Epithelial cell of esophagus (primary cell): Measurements from ENCODE around the gene BIRC3.
A peak's percentile ranks its signal among the peaks of the same experiment; 100 is the strongest.

Experiments
- DNase-seq: peaks from one replicate; pipeline ENCODE4 v3.0.0; 2010; ENCODE audit warnings: low read depth
- H3K4me3 ChIP-seq: 2 replicates; pipeline ENCODE4 v1.5.1; 2011; ENCODE audit warnings: mild to moderate bottlenecking, low read length, control low read depth
- TF ChIP-seq, protein P1 (sequence below): IDR thresholded peaks from 2 replicates; pipeline ENCODE4 v1.5.1; 2011; ENCODE audit warnings: low read depth, mild to moderate bottlenecking, low read length, control low read depth, inconsistent platforms; ENCODE audit not compliant: insufficient read depth; ENCODE audit errors: missing control alignments

Gene BIRC3

DNA sequence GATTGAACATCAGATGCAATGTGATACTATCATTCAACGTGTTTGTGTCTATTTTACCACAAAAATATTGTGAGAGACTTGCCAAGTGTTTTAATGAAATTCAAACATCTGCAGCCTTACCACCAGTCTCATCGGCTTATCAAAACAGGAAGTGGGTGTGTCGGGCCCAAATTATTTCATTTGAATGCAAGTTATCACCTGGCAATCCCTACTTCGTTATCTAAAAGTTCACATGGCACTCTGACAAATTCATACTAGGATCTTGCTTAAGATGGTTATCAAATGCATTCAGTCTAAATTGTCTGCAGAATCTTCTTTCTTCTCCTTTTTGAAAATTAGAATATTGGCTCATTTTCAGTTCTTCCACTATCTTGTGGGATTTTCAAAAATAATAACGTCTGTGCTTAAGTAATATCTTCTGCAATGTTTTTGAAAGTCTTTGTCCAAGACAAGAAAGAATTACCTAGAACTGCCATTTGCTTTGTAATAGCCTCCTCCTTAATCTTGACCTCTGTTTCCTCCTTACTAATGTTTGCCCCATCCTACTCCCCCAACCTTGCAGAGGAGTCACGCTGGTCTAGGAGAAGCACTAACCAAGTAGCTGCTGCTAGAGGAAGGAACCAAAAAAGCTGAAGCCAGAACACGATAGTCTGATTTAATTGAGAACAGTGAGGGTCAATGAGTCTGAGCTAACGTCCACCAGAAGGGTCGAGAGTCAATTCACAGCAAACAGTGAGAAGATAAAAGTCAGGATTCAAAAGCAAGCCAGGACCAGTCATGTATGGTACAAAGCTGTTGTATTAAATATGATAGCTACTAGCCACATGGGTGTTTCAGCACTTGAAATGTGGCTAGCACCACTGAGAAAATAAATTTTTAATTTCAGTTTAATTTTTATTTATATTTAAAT is 10.2 kb upstream of the BIRC3 start:
- TF ChIP-seq, protein P1, sequence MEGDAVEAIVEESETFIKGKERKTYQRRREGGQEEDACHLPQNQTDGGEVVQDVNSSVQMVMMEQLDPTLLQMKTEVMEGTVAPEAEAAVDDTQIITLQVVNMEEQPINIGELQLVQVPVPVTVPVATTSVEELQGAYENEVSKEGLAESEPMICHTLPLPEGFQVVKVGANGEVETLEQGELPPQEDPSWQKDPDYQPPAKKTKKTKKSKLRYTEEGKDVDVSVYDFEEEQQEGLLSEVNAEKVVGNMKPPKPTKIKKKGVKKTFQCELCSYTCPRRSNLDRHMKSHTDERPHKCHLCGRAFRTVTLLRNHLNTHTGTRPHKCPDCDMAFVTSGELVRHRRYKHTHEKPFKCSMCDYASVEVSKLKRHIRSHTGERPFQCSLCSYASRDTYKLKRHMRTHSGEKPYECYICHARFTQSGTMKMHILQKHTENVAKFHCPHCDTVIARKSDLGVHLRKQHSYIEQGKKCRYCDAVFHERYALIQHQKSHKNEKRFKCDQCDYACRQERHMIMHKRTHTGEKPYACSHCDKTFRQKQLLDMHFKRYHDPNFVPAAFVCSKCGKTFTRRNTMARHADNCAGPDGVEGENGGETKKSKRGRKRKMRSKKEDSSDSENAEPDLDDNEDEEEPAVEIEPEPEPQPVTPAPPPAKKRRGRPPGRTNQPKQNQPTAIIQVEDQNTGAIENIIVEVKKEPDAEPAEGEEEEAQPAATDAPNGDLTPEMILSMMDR: no peak
- H3K4me3 ChIP-seq: no peak overlapping the region
- peak; percentile 34 for DNase-seq

DNA sequence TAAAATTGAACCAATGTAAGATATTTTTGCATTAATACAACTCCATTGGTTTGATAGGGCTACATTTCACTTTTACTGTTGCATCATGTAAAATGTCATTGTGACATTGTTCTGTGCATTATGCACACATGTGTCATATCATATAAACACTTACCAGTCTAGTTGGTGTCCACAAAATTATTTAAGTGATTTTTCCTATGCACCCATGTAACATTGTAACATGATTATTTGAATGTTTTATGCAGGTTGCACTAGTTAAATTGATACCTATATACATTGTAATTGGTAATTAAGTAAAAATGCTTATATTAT is 9.6 kb upstream of the BIRC3 start:
- TF ChIP-seq, protein P1: no peak
- no peak overlapping the region for H3K4me3 ChIP-seq
- no peak for DNase-seq

DNA sequence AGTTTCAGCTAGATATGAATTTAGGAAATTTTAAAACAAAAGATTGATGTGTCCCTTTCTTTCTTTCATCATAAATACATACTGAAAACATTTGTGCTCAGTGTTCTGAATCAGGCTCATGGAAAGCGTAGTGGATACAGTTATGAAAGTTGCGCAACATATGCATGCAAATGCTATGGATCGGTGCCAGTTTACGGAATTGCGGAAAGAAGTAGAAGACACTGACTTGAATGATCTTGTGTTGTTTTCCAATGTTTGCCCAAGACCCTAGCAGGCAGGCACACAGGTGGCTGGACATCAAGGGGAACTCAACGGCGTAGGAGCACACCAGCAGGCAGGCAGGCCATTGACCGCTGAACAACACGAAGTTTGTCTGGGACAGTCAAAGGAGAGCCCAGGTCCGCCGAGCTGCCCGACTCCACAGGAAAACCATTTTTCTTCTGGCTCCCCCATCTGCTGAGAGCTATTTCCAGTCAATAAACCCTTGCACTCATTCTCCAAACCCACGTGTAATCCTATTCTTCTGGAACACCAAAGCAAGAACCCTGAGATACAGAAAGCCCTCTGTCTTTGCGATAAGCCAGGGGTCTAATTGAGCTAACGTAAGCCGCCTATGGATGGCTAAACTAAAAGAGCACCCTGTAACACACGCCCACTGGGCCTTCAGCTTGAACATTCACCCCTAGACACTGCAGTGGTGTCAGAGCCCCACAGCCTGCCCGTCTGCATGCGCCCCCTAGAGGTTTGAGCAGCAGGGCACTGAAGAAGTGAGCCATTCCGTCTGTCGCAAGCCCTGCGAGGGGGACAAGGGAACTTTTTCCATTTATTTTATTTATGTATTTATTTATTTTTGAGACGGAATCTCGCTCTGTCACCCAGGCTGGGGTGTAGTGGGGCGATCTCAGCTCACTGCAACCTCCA is 7.4 kb upstream of the BIRC3 start:
- no peak overlapping the region for H3K4me3 ChIP-seq
- peak; percentile 41 for DNase-seq
- TF ChIP-seq, protein P1: no peak

DNA sequence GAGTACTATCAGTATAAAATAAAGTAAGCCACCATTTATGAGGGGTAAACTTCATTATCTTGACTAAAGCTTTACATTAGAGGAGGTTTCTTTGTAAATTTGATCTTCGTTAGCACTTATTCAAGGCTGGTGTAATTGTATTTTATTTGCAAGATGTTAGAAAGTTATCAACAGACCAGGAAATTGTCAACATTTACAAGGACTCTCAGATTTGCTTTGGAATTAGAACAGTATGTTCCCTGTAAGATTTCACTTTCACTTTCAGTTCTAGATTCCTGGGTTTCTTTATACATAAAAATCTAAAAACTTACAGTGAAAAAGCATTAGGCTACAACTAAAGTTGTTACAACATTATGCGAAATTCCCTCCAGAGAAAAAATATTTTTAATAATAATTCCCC is 4.6 kb upstream of the BIRC3 start:
- DNase-seq: no peak
- no peak overlapping the region for H3K4me3 ChIP-seq
- TF ChIP-seq, protein P1: no peak

DNA sequence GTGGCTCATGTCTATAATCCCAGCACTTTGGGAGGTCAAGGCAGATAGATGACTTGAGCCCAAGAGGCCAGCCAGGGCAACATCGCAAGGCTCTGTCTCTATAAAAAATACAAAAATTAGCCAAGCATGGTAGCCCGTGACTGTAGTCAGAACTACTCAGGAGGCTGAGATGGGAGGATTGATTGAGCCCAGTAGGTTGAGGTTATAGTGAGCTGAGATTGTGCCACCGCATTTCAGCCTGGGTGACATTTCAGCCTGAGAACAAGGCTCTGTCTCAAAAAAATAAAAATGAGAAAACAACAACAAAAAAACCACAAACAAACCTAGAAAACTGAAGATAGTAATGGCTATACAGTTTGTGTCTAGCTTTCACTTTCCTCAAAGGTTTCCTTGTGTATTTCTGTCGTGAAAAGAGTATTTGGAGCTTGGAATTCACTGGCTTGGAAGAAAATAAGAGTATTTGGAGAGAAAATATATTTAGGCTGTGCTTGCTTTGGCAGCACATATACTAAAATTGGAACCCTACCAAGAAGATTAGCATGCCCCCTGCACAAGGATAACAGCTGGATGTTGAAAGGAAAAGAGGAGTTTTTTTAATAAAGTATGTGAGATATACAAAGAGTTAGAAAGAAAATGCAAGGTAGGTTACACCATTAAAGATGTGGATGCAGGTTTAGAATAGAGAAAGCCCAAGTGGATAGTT is 3.9 kb upstream of the BIRC3 start:
- TF ChIP-seq, protein P1: no peak
- no peak for DNase-seq
- no peak overlapping the region for H3K4me3 ChIP-seq

DNA sequence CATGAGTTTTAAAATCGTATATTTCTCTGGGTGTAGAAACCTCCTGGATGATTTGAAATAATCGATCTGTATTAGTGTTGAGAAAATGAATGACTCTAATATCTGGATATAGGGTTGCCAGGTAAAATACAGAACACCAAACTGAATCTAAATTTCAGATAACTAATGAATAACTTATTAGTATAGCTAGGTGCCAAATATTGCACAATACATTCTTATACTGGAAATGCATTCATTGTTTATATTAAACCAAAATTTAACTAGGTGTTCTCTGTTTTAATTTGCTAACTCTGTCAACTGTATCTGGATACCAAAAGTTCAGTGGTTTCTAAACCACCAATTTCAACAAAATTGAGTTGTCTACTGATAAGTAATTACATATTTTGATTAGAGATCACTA is 2.5 kb upstream of the BIRC3 start:
- TF ChIP-seq, protein P1: no peak
- no peak for DNase-seq
- H3K4me3 ChIP-seq: no peak overlapping the region
